HG03432 (cell line): ENCODE measurements around the gene UMODL1.
"Not testable (repeated sequence)": the region's sequence is repeated elsewhere in the genome, so short reads cannot be mapped to it uniquely, and the experiment has no call there.

Source experiments
- ATAC-seq: cut with Tn5 transposase; IDR thresholded peaks from one replicate; pipeline ENCODE4 v1.9.1; 2021; ENCODE audit warnings: mild to moderate bottlenecking, moderate library complexity; ENCODE audit not compliant: unreplicated experiment

UMODL1 gene

GRCh38 chr21:42077685-42078238, 6.6 kb downstream of the UMODL1 start:
- ATAC-seq = peak; percentile 85

- not testable (repeated sequence) for ATAC-seq
Measured at GRCh38 chr21:42078247-42079007, 7.3 kb downstream of the UMODL1 start.

GRCh38 chr21:42079008-42079938, 8.2 kb downstream of the UMODL1 start:
- ATAC-seq = no peak

GRCh38 chr21:42079939-42080787, 9.0 kb downstream of the UMODL1 start:
- ATAC-seq = no peak

GRCh38 chr21:42080788-42081083, 9.6 kb downstream of the UMODL1 start:
- no peak for ATAC-seq

- no peak for ATAC-seq
Measured at GRCh38 chr21:42081138-42081537, 10.0 kb downstream of the UMODL1 start.

GRCh38 chr21:42081931-42082381, 10.8 kb downstream of the UMODL1 start:
- no peak for ATAC-seq

GRCh38 chr21:42082501-42083360, 11.6 kb downstream of the UMODL1 start:
- ATAC-seq = no peak

GRCh38 chr21:42083361-42083690, 12.2 kb downstream of the UMODL1 start:
- no peak for ATAC-seq

- no peak for ATAC-seq
Measured at GRCh38 chr21:42084079-42084478, 13.0 kb downstream of the UMODL1 start.

GRCh38 chr21:42085246-42086077, 14.3 kb downstream of the UMODL1 start:
- ATAC-seq = no peak

- ATAC-seq = no peak
Measured at GRCh38 chr21:42086969-42087368, 15.9 kb downstream of the UMODL1 start.

GRCh38 chr21:42088148-42088547, 17.0 kb downstream of the UMODL1 start:
- ATAC-seq = no peak

GRCh38 chr21:42088658-42089057, 17.5 kb downstream of the UMODL1 start:
- ATAC-seq = no peak

- ATAC-seq = no peak
Measured at GRCh38 chr21:42089093-42089631, 18.0 kb downstream of the UMODL1 start.

GRCh38 chr21:42089665-42090310, 18.7 kb downstream of the UMODL1 start:
- ATAC-seq = no peak

- ATAC-seq = no peak
Measured at GRCh38 chr21:42091899-42092508, 20.9 kb downstream of the UMODL1 start.

- ATAC-seq = no peak
Measured at GRCh38 chr21:42092771-42093170, 21.7 kb downstream of the UMODL1 start.
